ENCODE data around the gene GSE1. TPM values are rescaled to one million over a fixed set of nuclear protein-coding genes. Genes with fewer than 3 reads are reported as not detected.

GSE1 gene
- total and polyA plus RNA-seq, 9 of the 15 experiments (the other 6 are each of a cell fraction or from before 2014, with no cell fraction given), result 12.2 to 244 (median 57.9) TPM

DNA sequence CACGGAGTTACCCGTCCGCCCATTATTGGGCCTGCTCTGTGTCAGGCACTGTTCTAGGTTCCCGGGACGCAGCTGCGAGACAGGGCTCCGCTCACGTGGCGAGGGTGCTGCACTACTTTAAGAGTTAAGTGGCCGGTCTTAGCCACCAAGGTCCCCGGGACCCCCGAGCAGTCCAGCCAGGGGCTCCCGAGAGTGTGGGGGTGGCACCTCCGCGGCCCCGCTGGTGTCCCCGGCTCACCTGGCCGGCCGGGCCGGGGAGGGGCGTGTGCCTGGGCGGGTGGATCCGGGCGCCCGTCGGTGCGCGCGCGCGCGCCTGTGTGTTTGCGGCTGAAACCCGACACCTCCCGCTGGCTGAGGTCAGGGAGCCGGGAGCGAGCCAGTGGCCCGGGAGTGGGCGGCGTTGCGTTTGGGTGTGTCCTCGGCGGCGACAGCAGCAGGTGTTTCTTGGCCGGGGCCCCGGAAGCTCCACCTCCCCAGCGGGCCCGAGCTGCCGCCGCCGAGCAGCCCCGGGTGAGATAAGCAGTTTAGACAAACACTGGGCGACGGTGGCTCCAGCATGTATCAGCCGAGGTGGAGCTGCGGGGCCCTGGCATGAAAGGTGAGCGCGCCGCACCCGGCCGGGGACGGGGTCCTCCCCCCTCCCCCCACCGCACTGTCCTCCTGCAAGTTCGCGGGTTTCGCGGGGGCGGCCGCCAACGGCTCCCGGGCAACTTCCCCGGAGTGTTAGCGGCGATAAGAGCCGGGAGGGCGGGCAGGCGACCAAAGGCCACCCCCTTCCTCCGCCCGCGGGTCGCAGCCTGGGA is at the start of gene GSE1 (continued):
- TF ChIP-seq CREB5 (CRISPR knock-in tag; IDR thresholded peaks at IDR 0.05) (no peak), ZNF77 (CRISPR knock-in tag; IDR thresholded peaks at IDR 0.05) (no peak), NCOA6 (IDR thresholded peaks at IDR 0.05) (no peak), JUND (IDR thresholded peaks at IDR 0.05; ENCODE audit: borderline replicate concordance, low read depth, low read length) (no peak; the same call in 1 of the 2 replicates), JUND (tag; IDR thresholded peaks at IDR 0.05; ENCODE audit: borderline replicate concordance, low read depth, low read length) (no peak), EP400 (IDR thresholded peaks at IDR 0.05) (peak; percentile 86), EHMT2 (IDR thresholded peaks at IDR 0.05) (no peak), MYBL2 (IDR thresholded peaks at IDR 0.05; ENCODE audit: low read depth) (no peak; the same call in 1 of the 2 replicates), MYBL2 (CRISPR knock-in tag; IDR thresholded peaks at IDR 0.05; ENCODE audit: borderline replicate concordance) (no peak), FOSL1 (tag; conservative IDR thresholded peaks at IDR 0.05) (no peak; the same call in 1 of the 2 replicates), POLR2B (IDR thresholded peaks at IDR 0.05; ENCODE audit: low read depth, partially characterized antibody) (peak; percentile 44), HMG20A (CRISPR knock-in tag; conservative IDR thresholded peaks at IDR 0.05) (no peak), RERE (CRISPR knock-in tag; IDR thresholded peaks at IDR 0.05; ENCODE audit: borderline replicate concordance) (no peak), MAZ (CRISPR knock-in tag; conservative IDR thresholded peaks at IDR 0.05 in 1 of 2, IDR thresholded peaks at IDR 0.05 in 1 of 2) (peak; percentile 90 to 91), SMAD2 (IDR thresholded peaks at IDR 0.05; ENCODE audit: low read depth, low read length) (no peak), FIP1L1 (IDR thresholded peaks at IDR 0.05; ENCODE audit: low read depth, low read length, poor library complexity, severe bottlenecking) (peak; percentile 81), DACH1 (IDR thresholded peaks at IDR 0.05; ENCODE audit: partially characterized antibody) (no peak)
- TF ChIP-seq, protein P1, sequence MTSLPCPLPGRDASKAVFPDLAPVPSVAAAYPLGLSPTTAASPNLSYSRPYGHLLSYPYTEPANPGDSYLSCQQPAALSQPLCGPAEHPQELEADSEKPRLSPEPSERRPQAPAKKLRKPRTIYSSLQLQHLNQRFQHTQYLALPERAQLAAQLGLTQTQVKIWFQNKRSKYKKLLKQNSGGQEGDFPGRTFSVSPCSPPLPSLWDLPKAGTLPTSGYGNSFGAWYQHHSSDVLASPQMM (CRISPR knock-in tag; IDR thresholded peaks at IDR 0.05), result no peak
- TF ChIP-seq, protein P2, sequence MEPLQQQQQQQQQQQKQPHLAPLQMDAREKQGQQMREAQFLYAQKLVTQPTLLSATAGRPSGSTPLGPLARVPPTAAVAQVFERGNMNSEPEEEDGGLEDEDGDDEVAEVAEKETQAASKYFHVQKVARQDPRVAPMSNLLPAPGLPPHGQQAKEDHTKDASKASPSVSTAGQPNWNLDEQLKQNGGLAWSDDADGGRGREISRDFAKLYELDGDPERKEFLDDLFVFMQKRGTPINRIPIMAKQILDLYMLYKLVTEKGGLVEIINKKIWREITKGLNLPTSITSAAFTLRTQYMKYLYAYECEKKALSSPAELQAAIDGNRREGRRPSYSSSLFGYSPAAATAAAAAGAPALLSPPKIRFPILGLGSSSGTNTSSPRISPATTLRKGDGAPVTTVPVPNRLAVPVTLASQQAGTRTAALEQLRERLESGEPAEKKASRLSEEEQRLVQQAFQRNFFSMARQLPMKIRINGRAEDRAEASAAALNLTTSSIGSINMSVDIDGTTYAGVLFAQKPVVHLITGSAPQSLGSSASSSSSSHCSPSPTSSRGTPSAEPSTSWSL (CRISPR knock-in tag; IDR thresholded peaks at IDR 0.05; ENCODE audit: borderline replicate concordance), result no peak
